Measurements from ENCODE around the gene KANSL3.
"Not testable (repeated sequence)": the region's sequence is repeated elsewhere in the genome, so short reads cannot be mapped to it uniquely, and the experiment has no call there.

The KANSL3 gene

GRCh38 chr2:96564026-96564425 is 74.1 kb downstream of the KANSL3 start:
- no peak for DNase-seq (ENCODE audit: extremely low read depth in 1 of 2, low read depth in 1 of 2)

GRCh38 chr2:96558485-96558884 is 79.6 kb downstream of the KANSL3 start:
- DNase-seq (ENCODE audit: extremely low read depth in 1 of 2, low read depth in 1 of 2): no peak

DNA sequence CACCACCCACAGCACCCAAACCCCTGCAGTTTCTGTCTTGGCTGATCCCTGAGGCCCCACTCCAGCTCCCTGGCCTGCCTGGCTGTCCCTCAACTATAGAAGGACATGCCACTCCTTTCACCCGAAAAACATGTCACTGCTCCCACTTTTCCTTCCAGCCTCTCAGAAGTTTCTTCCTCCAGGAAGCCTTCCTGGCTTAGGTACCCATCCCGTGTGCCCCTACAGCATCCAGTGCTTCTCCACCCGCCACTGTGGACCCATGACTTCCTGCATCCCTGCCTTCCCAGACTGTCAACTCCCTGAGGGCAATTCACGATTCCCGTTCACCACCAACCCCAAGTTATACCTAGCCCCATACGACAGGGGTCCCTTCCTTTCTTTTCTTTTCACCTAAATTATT is 80.1 kb downstream of the KANSL3 start:
- no peak for DNase-seq (ENCODE audit: extremely low read depth in 1 of 2, low read depth in 1 of 2)

DNA sequence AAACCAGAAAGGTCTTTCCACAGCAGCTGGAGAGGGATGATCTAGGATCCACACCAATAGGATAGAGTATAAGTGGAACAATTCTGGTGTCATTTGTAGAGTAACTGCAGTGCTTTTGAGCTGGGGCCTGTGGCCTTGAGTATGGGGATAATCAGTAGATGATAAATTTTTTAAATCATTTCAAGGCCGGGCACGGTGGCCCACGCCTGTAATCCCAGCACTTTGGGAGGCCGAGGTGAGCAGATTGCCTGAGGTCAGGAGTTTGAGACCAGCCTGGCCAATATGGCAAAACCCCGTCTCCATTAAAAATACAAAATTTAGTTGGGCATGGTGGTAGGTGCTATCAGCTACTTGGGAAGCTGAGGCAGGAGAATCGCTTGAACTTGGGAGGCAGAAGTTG is 80.7 kb downstream of the KANSL3 start:
- not testable (repeated sequence) for DNase-seq (ENCODE audit: extremely low read depth in 1 of 2, low read depth in 1 of 2)

DNA sequence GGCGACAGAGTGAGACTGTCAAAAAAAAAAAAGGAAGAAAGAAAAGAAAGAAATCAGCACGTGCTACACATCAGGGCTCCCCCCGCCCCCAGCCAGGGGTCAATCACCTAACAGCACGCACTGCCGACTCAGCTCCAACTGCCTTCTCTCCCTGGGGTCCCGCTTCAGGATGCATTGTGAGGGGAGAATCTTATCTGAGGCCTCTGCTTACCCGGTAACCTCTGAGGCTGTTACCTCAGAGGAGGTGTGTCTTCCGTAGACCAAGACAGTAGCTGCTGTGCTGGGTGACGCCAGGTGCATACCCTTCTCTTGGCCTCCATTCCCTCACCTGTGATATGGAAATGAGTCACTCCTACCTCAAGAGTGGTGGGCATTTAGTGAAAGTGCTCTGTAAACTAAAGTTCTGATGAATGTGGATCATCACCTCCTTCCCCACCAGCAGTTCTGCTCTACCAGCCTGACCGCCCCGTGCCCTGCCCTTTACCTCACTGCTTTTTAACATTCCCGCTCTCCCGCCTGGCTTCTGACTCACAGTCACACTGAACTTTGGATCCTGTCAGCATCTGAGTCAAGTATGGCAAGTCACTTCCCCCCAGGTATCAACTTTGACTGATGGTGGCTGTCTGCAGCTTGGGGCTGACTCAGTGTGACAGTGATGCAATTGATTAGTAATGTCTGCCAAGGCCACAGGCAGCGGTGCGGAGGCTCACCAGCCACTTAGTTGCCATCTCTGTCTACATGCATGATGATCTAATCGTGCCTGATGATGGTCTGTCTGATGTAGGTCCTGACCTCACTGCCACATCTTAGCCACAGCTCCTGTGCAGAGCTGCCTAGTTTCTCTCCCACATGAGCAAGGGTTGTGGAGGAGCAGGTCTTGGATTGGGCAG is 81.4 kb downstream of the KANSL3 start:
- DNase-seq (ENCODE audit: extremely low read depth in 1 of 2, low read depth in 1 of 2): peak; percentile 34 to 70

DNA sequence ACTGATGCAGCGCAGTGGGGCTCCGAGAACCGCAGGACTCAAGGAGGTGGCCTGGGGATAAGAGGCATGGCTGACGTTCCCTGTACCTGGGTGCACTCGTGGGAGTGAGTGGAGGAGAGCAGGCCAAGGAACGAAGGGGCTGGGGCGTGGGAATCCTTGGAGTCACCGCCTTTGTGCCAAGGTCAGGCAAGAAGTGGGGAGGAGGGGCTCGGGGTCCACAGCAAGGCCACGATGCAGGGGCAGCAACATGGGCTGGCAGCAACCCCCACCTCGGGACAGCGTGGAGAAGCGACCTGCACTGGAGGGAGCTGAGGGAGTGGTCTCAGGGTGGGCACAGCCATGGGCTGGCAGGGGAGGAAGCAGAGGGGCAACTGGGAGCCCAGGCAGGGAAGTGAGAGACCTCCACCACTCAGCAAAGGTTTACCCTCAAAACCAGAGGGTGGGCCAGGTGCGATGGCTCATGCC is 82.9 kb downstream of the KANSL3 start:
- DNase-seq (ENCODE audit: extremely low read depth in 1 of 2, low read depth in 1 of 2): no peak

GRCh38 chr2:96554293-96555145 is 83.6 kb downstream of the KANSL3 start:
- DNase-seq (ENCODE audit: extremely low read depth in 1 of 2, low read depth in 1 of 2): peak in 1 of 2 donors; percentile 45

DNA sequence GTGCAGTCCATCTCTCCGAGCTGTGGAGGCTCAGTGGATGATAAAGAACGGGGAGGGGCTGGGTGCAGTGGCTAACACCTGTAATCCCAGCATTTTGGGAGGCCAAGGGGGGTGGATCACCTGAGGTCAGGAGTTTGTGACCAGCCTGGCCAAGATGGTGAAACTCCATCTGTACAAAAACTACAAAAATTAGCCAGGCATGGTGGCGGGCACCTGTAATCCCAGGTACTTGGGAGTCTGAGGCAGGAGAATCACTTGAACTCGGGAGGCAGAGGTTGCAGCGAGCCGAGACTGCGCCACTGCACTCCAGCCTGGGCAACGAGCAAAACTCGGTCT is 84.2 kb downstream of the KANSL3 start:
- not testable (repeated sequence) for DNase-seq (ENCODE audit: extremely low read depth in 1 of 2, low read depth in 1 of 2)

DNA sequence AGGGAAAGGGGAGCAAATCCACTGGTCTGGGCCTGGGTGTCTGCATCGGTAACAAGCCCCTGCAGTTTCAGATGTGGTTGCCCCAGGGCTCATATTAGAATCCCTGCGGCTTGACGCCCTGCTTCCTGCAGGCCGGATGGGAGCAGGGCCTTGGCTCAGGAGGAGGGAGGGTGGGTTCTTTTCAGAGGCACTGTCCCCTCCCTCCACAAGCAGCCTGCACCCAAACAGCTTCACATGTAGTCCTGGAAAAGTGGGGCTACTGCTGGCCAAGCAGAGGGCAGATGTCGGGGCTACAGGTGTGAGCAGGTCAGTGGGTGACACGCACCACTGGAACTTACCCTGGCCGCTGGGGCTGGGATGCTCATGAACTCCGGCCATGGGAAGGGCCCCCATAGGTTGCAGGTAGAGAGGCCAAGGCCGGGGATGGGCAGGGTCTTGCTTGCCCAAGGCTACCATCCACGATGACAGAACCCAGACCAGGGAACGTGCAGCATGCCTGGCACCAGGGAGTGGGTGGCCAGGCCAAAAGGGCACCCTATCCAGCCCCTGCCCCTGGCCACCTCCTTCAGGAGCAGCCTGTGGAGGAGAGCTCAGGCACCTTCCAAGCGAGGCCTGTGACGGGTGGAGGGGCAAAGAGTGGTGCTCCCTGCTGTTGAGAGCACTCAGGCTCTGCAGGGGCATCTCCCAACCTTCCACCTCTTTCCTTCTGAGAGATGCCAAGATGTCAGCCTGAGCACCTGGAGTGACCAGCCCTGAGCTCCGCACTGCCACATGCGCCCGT is 84.7 kb downstream of the KANSL3 start:
- DNase-seq (ENCODE audit: extremely low read depth in 1 of 2, low read depth in 1 of 2): no peak

GRCh38 chr2:96552315-96553175 is 85.6 kb downstream of the KANSL3 start:
- no peak for DNase-seq (ENCODE audit: extremely low read depth in 1 of 2, low read depth in 1 of 2)

DNA sequence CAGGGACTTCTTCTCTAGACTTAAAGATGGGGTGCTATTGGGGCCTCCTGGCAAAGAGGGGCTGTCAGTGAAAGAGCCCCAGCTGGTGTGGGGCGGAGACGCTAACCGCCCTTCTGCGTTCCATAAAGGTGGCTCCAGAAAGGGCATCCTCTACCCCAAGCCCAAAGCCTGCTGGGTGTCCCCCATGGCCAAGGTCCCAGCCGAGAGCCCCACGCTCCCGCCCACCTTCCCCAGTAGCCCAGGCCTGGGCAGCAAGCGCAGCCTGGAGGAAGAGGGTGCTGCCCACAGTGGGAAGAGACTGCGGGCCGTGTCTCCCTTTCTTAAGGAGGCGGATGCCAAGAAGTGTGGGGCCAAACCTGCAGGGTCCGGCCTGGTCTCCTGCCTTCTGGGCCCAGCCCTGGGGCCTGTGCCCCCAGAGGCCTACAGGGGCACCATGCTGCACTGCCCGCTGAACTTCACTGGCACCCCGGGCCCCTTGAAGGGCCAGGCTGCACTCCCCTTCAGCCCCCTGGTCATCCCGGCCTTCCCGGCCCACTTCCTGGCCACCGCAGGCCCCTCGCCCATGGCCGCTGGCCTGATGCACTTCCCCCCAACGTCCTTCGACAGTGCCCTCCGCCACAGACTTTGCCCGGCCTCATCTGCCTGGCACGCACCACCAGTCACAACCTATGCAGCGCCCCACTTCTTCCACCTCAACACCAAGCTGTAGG is 86.4 kb downstream of the KANSL3 start:
- DNase-seq (ENCODE audit: extremely low read depth in 1 of 2, low read depth in 1 of 2): no peak

GRCh38 chr2:96550787-96551604 is 87.1 kb downstream of the KANSL3 start:
- no peak for DNase-seq (ENCODE audit: extremely low read depth in 1 of 2, low read depth in 1 of 2)

DNA sequence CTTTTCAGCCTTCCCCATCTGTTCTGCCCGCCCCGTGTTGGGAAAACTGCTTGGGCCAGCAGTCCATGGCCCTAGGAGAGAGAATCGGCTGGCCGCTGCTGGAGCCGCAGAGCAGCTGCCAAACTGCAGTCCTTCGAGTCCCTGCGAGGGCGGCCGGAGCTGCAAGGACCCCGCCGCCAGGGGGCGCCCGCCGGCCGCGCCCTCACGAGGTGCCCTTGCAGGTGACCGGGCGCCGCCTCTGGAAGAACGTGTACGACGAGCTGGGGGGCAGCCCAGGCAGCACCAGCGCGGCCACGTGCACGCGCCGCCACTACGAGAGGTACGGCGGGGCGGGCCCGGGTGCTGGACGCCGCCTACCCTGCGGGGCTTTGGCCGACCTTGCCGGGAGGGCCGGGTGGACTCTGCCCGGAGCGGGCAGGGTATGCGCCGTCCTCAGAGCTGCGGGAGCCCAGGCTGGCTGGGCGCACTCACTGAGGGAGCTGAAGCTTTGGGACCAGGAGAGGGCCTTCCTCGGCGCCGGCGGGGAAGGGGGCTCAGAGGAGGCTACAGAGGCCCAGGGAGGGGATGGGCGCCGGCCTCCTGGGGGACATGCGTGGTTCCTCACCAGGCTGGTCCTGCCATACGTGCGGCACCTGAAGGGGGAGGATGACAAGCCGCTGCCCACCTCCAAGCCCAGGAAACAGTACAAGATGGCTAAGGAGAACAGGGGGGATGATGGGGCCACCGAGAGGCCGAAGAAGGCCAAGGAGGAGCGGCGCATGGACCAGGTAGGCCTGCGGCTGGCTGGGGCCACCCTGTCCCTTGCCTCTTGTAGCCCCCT is 87.9 kb downstream of the KANSL3 start:
- DNase-seq (ENCODE audit: extremely low read depth in 1 of 2, low read depth in 1 of 2): no peak

- no peak for DNase-seq (ENCODE audit: extremely low read depth in 1 of 2, low read depth in 1 of 2)
These were observed 88.7 kb downstream of the KANSL3 start for GRCh38 chr2:96549466-96549785.

DNA sequence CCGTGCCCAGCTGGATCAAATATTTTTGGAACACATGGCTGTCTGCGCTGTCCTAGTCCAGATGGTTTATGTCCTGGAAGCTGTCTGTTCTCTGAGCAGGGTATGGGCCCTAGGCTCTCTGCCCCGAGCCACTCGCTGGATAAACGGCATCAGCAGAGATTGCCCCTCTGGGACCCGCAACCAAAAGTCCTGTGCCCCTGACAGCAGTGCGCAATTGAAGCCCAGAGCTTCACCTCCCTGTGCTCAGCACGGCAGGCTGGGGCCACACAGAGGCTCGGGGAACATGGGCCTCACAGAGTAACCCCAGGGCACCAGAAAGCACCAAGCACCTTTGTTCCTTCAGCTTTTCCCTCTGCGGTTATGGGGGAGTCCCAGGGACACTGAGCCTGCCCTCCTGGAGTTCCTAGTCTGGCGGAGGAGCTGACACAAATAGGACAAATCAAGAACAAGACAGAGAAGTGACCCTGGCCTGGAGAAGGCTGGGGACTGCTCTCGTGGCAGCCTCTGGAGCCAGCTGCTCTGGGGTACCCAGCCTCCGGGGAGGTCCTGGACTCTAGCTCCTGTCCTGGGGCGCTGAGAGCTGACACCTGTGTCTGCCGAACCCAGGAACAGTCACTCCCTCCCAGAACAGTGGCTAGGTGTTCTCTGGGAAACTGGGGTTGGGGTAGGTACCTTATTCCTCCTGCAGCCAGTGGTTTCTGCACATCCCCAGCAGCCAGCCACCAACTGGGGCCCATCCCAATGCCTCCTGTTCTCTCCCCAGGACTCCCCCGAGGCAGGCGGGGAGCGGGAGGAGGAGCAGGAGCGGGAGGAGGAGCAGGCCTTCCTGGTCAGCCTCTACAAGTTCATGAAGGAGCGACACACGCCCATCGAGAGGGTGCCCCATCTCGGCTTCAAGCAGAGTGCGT is 89.3 kb downstream of the KANSL3 start:
- no peak for DNase-seq (ENCODE audit: extremely low read depth in 1 of 2, low read depth in 1 of 2)

- no peak for DNase-seq (ENCODE audit: extremely low read depth in 1 of 2, low read depth in 1 of 2)
These were observed 90.4 kb downstream of the KANSL3 start for GRCh38 chr2:96547731-96548171.

GRCh38 chr2:96547203-96547641 is 90.9 kb downstream of the KANSL3 start:
- no peak for DNase-seq (ENCODE audit: extremely low read depth in 1 of 2, low read depth in 1 of 2)
